Stimulated activated CD4-positive, alpha-beta T cell treated with anti-CD3 and anti-CD28 coated beads, Interleukin-2, amount 100 ng/mL, for 24 hours (primary cell): Measurements from ENCODE around the gene ZSCAN16.

Experiments used
- DNase-seq, 2 donors: peaks; one replicate each; pipeline ENCODE4 v3.0.0-alpha.2; 2020

Gene ZSCAN16

GRCh38 chr6:28134716-28135115 is 10.3 kb downstream of the ZSCAN16 start:
- no peak for DNase-seq

- no peak for DNase-seq
These were observed 11.0 kb downstream of the ZSCAN16 start for GRCh38 chr6:28135393-28135792.

GRCh38 chr6:28136585-28137504 is 12.4 kb downstream of the ZSCAN16 start:
- DNase-seq = peak; percentile 80

GRCh38 chr6:28137505-28137981 is 13.1 kb downstream of the ZSCAN16 start:
- DNase-seq = no peak

DNA sequence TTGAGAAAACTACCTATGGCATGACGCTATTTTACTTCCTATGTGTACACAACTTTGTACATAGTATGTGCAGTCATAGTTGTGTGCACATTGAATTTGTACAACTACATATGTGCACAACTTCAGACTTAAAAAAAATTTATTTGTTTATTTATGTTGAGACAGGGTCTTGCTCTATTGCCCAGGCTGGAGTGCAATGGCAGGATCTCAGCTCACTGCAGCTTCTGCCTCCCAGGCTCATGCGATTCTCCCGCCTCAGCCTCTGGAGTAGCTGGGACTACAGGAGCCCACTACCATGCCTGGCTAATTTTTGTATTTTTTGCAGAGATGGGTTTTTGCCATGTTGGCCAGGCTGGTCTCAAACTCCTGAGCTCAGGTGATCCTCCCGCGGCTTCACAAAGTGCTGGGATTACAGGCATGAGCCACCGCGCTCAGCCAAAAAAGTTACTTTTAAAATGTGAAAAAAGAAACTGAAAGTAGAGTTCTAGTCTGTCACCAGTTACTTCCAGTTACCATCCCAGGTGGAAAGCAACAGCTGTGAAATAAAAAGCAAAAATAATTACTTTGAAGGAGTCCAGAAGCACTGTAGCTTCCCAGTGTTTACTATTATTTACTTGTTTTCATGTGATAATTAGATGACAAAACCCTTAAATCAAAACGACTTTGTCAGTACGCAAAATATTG is 15.6 kb downstream of the ZSCAN16 start:
- no peak for DNase-seq

GRCh38 chr6:28140616-28141015 is 16.2 kb downstream of the ZSCAN16 start:
- no peak for DNase-seq

- DNase-seq = peak; percentile 76 to 79
These were observed 17.3 kb downstream of the ZSCAN16 start, which contains the start of gene ZKSCAN8 for GRCh38 chr6:28141500-28142329. ZKSCAN8 (plus strand) TSS chr6:28141883; CDS start chr6:28148408, 6,525 bp downstream.

GRCh38 chr6:28142446-28142845 is 18.0 kb downstream of the ZSCAN16 start:
- no peak for DNase-seq

- DNase-seq = no peak
These were observed 20.8 kb downstream of the ZSCAN16 start for GRCh38 chr6:28145231-28145630.

DNA sequence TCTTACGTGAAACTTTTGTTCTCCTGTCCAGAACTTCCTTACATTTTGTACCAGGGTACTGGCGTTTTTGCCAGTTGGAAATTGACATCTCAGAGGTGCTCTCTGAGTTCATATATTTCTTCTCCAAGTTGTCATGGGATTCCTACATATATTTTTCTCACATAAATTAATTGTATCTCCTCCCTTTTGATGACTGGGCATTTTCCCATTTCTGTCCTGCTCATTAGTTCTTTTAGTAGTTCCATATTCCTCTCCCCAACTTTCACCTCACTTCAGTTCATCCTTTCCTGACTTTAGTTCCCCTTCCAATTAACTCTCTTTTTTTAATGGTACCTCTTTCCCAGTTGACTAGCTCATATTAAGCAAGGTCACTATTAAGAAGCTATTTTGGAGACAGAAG is 28.1 kb downstream of the ZSCAN16 start:
- no peak for DNase-seq

GRCh38 chr6:28153546-28153945 is 29.1 kb downstream of the ZSCAN16 start:
- no peak for DNase-seq

GRCh38 chr6:28154357-28154756 is 29.9 kb downstream of the ZSCAN16 start:
- no peak for DNase-seq

DNA sequence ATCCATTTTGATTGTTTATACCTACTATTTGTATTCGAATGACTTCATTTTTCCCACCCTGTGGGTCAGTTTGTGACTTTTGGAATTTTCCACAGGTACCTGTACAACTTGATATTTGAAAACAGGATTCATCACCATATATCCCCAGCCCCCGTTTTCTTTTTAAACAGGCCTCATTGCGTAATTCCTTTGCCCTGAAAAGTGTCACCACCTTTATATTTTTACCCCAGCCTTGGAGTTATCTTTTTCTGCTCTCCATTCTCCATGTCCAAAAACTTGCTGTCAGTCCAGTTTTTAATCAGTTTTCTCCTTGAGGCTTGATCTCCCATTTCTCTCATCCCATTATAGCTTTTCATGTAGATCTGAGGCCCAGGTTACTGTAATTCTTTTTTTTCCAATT is 33.9 kb downstream of the ZSCAN16 start:
- no peak for DNase-seq

GRCh38 chr6:28159029-28159607 is 34.7 kb downstream of the ZSCAN16 start:
- no peak for DNase-seq

GRCh38 chr6:28160233-28160632 is 35.8 kb downstream of the ZSCAN16 start:
- DNase-seq = no peak

- peak; percentile 84 to 90 for DNase-seq
These were observed 37.1 kb downstream of the ZSCAN16 start for GRCh38 chr6:28161410-28162079.

GRCh38 chr6:28165563-28165962 is 41.2 kb downstream of the ZSCAN16 start:
- no peak for DNase-seq

DNA sequence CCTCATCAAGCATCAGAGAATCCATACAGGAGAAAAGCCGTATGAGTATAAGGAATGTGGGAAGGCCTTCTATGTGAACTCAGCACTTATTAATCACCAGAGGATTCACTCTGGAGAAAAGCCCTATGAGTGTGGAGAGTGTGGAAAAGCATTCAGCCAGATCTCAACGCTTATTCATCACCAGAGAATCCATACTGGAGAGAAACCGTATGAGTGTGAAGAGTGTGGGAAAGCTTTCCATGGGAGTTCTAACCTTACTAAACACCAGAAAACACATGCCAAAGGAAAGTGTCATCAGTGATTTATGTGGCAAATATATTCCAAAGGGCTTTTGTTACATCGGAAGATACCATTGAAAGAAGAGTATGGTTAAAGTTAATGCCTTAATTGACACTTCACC is 42.7 kb downstream of the ZSCAN16 start:
- no peak for DNase-seq

DNA sequence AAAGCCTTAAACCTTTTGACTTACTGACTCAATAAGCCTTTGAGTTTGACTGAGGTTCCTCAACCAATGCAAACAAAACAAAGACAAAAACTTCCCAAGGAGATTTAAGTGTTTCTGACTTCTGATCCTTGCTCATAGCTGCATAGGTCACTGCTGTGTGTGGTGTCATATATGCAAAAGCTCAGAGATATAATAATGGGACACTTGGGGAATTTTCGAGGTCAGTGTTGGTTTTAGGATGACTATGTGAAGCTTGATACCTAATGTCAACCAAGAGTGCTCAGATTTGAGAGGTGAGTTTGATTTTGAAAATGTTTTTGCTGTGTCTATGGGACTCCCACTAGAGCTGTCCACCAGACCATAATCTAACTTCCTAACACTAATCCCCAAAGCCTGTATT is 43.5 kb downstream of the ZSCAN16 start:
- no peak for DNase-seq

DNA sequence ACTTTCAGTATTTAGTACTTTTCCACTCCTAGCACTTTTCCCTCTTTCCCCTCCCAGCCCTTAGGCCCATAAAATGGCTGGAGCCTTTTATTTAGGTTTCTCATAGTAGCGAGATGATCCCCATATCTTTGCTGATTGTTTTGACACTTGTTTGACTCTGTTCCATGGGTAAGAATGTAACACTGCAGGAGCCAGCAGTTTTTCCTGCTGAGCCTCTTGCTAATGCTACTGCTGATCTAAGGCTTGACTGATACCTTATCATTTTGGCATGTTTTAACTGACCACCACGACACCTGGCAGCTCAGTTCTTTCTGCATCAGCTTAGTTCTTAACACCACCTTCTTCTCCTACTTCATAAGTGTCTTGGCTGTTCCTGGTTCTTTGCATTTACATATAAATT is 46.9 kb downstream of the ZSCAN16 start:
- DNase-seq = no peak

- no peak for DNase-seq
These were observed 47.6 kb downstream of the ZSCAN16 start for GRCh38 chr6:28172006-28172405.

GRCh38 chr6:28176373-28176772 is 52.0 kb downstream of the ZSCAN16 start:
- DNase-seq = no peak
